HG02610 (cell line): ENCODE measurements around the gene FOXJ1.

ENCODE experiments used
- ATAC-seq: cut with Tn5 transposase; IDR thresholded peaks from one replicate; pipeline ENCODE4 v1.9.1; 2021; ENCODE audit warnings: mild to moderate bottlenecking, moderate library complexity; ENCODE audit not compliant: unreplicated experiment

The FOXJ1 gene

GRCh38 chr17:76092526-76093413, 48.3 kb downstream of the FOXJ1 start:
- no peak for ATAC-seq

DNA sequence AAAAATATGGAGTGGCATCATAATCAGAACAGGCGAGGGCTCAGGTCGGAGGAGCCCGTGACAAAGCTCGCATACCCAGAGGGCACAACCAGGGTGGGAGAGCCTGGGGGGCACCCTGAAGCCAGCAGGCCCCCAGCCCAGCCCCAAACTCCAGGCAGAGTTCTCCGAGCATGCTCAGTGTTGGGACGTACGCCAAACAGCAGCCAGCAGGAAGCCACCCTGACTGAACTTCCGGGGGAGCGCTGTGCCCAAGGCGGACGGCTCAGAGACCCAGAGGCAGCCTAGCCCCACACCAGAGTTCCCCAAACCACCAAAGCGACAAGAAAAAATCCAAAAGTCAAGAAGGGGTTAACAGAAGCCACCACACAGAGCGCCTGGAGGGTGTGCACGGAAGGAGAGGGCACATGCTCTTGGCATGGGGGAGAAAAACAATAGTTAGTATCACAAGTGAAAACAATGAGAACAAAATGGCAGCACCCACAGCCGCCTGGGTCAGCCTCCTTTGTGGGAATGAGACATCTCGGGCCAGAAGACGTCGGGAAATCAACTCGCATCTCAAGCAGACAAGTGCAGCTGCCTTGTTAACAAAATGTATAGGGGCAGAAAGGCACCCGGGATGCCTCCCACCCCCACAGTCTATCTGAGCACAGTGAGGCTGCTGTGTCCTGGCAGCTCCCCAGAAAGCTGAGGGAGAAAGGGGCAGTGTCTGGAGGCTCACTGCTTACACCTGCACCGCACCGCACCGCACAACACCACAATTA, 49.3 kb downstream of the FOXJ1 start:
- no peak for ATAC-seq

GRCh38 chr17:76090517-76091129, 50.4 kb downstream of the FOXJ1 start:
- ATAC-seq: no peak

- ATAC-seq: no peak
These were observed 51.1 kb downstream of the FOXJ1 start for GRCh38 chr17:76089680-76090516.

DNA sequence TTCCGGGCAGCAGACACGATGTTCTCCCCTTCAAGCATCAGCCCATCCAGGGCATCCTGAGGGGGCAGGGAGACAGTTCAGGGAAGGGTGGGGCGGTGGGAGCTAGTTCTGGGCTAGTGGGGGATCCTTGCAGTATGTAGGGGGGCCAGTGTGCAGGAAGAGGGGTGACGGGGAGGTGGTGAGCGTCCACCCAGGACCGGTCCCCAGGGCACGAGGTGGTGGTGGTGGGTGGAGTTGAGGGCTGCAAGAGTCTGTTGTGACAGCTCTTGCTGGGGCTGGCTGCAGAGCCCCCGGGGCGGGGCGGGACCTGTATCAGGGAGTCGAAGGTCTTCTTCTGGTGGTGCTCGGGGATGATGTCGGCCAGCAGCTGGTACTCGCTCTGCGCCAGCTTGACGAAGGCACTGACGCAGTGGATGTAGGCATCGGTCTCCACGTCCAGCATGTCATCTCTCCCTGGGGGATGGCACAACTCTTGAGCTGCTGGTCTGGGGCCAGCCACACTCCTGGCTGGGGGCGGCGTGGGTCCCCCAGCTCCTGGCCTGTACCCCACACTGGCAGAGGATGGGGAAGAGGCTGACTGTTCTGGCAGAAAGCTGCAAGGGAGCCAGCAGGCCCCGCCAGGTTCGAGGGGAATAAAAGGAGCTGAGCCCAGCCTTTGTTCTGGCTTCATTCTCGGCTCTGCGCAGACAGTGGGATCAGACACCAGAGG, 52.0 kb downstream of the FOXJ1 start:
- no peak for ATAC-seq

DNA sequence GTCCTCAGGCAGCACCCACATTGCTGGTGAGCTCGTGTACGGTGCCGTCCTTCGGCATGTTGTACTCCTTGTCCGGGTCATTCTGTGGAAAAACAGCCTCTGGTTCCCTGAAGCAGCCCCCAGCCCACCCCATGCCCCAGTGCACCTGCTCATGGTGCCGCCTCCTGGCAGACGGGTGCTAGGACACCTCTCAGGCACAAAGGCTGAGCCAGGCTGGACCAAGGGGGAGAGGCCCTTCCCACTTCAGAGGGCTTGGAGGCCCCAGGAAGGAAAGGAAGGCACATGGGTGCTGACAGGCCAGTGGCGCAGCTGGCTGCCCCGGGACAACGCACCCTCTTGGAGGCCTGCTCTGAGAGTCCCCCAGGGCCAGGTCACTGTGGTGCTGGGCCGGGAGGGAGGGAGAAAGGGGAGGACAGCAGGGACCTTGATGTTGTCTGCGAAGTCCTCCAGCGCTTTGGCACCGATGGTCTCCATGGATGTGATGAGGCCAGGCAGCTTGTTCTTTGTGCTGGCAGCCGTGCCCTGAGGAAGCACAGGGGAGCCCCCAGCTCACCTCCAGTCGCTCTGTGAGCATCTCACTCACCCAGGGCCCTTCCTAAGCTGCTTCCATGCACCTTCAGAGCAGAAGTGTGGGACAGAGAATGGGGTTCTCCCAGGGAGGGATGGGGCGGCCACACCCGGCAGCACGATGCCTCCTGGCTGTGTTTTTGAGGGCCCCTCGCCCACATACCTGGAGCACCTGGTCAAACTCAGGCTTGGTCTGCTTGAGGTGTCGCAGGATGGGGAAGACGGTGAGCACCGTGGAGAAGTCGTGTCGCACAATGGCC, 52.8 kb downstream of the FOXJ1 start:
- no peak for ATAC-seq

DNA sequence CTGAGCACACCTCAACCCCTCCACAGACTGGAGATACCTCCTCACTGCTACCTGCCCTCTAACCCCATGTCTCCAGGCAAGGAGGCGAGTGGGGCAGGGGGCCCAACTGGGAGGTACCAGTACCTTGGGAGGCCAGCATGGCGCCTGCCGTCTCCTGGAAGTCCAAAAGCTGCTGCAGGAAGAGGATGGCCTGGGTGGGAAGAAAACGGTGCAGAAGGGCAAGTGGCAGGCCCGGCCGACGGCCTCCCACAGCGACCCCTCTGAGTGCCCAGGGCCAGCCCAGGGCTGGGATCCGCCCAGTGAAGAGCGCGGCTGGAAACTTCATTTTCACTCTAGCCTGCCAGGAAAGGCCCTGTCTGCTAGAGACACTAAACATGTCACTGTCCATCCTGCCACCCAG, 53.5 kb downstream of the FOXJ1 start:
- no peak for ATAC-seq

DNA sequence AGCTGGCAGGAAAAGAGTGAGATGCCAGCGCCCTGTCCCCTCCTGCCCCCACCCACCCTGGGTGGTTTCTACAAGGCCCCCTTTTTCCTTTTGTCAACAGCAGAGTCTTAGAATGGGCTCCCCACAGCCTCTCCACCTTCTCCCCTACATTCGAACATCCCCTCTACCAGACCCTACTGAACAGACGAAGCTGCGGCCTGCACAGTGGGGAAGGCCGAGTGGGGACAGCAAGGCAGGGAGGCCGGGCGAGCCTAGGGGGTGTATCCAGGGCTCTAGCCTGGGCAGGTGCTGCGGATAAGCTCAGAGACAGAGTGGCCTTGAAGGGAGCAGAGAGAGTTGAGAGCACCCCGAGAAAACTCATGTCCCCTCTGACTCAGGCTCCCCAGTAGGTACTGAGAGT, 54.7 kb downstream of the FOXJ1 start:
- ATAC-seq: no peak
